ENCODE results near the gene SLMAP.
"Not testable (repeated sequence)": the region's sequence is repeated elsewhere in the genome, so short reads cannot be mapped to it uniquely, and the experiment has no call there.

The SLMAP gene

DNA sequence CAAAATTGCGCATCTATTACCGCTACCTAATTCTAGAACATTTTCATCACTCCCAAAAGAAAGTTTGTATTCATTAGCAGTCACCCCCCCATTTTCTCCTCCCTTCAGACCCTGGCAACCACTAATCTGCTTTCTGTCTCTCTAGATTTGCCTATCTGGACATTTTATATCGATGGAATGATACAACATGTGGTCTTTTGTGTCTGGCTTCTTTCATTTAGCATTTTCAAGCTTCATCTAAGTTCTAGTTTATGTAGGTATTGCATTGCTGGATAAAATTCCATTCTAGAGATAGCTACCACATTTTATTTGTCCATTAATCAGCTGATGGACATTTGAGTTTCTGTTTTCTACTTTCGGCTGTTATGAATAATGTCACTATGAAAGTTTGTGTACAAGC lies 38.4 kb downstream of the SLMAP start:
- DNase-seq (ENCODE audit: low read depth): no peak

DNA sequence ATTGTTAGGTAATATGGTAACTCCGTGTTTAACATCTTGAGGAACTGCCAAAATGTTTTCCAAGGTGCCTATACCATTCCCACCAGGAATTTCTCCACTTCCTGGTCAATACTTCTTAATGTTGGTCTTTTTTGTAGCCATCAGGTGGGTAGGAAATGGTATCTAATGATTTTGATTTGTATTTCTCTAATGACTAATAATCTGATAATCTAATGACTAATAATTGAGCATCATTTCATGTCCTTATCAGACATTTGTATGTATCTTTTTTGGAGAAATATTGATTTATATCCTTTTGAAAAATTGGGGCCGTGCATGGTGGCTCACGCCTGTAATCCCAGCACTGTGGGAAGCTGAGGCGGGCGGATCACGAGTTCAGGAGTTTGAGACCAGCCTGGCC lies 38.8 kb downstream of the SLMAP start:
- no peak for DNase-seq (ENCODE audit: low read depth)

DNA sequence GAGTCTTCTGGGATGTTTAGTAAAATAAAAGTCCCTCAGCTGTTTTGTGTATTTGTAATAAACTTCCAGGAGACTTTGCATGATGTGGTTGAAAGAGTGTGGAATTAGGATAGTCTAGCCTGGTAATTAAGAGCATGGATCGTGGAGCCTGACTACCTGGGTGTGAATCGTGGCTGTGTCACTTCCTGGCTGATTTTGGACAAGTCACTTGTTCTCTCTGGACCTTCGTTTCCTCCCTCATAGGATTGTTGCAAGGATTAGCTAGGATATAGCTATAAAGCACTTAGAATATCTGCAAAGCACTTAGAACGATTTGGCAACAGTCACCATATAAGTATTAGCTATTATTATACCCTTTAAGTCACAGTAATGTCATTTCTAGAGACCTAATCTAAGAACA lies 40.2 kb downstream of the SLMAP start:
- DNase-seq (ENCODE audit: low read depth): no peak

DNA sequence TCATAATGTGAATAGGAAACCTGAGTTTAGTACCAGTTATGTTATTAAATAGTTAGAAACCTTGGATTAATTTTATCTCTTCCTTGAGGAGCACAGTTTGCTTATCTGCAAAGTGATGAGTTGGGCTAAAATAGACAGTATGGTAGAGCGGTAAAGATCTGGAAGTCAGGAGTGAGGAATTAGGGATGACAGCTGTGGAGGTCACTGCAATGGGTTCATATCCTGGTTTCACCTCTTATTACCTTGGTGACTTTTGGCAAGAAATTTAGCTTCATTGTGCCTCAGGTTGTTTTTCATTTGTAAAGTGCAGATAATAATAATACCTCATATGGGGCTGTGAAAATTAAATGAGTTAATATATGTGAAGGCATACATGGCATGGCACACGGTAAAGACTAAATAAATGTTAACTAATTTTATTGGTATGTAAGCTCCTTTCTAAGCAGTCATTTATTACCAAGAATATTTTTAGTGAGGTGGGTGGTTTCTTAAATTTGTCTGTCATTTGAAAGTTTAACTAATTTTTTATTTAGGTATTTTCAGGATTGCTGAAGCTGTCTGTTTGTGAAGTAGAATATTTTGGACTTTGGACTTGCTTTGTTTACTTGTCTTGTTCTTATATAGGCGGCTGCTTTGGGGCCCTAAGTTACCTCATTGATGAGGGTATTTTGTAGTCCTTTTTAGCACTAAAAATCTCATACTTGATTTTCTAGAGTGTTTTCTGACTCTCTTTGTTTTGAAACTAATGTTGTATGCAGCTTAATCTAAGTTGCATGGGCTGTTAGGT lies 41.8 kb downstream of the SLMAP start:
- no peak for DNase-seq (ENCODE audit: low read depth)

DNA sequence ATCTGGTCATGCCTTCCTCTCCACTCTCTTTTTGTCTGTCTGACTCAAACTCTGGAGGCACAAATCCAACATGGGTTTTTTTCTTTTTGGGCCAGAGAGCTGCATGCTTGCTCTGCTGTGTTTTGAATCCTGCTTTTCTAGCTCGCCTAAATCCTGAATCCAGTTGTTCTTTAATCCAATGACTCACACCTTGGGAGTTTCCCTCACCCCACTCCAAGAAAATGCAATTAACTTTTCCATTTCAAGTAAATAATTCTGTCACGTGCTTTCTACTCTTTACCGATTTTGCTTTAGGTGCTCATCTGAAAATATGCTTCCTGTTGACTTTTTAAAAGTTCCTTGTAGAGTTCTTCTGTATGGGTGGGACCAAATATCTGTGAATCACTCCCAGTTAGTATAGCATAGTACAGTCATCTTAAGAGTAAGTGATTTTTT lies 47.6 kb downstream of the SLMAP start:
- no peak for DNase-seq (ENCODE audit: low read depth)

DNA sequence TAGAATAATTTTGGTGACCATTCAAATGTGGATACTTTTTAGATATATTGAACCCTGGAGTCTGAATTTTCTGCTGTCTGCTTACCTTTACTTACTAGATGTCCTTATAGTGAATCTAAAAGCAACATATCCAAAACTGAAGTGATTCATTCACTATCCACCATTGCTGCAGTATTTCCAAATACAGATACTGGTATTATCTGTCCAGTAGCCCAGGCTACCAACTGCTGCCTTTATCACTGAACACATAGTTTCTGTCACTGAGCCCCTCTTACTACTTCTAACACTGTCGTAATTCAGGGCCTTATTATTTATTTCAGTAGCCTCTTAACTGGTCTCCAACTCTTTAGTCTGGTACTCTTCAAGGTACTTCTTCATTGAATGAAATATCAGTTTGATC lies 49.2 kb downstream of the SLMAP start:
- DNase-seq (ENCODE audit: low read depth): no peak

DNA sequence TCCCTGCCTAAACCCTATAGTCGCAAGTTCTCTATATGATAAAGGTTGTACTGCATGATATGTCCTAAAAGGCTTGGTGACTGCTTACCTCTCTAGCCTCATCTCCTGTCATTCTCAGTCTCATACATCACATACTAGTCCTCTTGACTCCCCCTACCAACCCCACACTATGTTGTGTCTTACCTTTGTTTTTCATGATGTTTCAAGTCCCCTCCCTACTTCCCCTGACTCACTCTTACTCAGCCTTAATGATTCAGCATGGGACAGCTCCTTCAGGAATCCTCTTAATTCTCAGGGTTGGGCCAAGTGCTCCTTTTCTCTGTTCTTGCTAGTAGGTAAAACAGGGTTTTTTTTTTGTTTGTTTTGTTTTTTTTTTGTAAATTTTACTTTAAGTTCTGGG lies 49.6 kb downstream of the SLMAP start:
- no peak for DNase-seq (ENCODE audit: low read depth)

DNA sequence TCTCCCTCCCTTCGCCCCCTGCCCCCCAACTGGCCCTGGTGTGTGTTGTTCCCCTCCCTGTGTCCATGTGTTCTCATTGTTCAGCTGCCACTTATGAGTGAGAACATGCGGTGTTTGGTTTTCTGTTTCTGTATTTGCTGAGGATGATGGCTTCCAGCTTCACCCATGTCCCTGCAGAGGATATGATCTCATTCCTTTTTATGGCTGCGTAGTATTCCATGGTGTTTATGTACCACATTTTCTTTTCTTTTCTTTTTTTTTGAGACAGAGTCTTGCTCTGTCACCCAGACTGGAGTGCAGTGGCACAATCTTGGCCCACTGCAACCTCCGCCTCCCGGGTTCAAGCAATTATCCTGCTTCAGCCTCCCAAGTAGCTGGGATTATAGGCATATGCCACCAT lies 50.1 kb downstream of the SLMAP start:
- not testable (repeated sequence) for DNase-seq (ENCODE audit: low read depth)

DNA sequence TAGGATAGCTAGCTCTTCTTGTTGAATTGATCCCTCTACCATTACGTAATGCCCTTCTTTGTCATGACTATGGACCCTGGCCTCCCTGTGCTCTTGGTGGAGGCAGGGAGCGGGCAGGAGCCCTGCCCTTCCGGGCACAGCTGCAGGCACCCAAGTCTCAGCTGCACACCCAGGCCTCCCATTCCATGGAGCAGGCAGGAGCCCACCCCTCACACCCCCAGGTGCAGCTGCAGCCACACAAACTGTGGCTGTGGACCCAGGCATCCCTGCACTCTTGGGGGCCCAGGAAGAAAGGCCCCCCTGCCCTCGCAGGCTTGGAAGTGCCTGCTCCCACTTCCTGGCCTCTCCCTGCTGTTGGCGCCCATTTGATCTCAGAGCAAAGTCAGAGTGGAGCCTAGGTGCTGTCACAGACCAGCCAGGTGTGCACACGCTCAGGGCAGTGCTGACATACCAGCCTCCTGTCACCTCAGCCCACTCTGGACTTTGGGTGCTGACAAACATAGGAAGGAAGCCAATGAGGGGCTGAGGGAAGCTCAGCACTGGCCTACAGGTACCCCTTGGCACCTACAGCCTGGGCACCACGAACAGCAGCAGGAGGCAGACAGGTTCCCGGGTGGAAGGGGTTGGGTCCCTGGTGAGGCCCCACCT lies 53.0 kb downstream of the SLMAP start:
- DNase-seq (ENCODE audit: low read depth): no peak

DNA sequence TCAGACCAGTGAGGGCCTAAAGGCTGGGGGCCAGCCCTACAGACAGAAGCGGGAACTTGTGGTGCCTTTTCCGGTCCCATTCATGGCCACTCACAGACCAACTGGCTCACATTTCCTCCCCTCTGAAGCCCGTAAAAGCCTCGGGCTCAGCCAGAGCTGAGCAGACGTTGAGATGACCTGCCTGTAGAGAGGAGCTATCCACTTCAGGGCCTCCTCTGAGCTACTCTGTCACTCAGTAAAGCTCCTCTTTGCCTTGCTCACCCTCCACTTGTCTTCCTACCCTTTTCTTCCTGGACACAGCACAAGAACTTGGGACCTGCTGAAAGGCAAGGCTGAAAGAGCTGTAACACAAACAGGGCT lies 53.5 kb downstream of the SLMAP start:
- no peak for DNase-seq (ENCODE audit: low read depth)

DNA sequence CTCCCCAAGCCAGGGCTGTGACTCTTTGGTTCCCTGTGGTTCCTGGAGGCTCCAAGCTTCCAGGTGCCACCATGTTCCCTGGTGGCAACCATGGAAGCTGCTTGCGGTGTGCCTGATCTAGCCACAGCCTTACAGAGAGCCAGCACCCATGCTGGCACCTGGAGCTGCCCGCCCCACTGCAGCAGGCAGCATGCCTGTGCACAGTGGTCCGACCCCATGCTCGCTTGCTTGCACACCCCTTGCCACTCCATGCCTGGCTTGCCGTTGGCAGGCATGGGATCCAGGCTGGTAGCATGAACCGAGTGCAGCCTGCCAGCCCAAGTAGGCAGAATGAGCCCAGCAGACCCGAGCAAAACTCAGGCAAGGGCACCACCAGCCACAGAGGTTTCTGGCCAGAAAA lies 53.9 kb downstream of the SLMAP start:
- DNase-seq (ENCODE audit: low read depth): no peak

DNA sequence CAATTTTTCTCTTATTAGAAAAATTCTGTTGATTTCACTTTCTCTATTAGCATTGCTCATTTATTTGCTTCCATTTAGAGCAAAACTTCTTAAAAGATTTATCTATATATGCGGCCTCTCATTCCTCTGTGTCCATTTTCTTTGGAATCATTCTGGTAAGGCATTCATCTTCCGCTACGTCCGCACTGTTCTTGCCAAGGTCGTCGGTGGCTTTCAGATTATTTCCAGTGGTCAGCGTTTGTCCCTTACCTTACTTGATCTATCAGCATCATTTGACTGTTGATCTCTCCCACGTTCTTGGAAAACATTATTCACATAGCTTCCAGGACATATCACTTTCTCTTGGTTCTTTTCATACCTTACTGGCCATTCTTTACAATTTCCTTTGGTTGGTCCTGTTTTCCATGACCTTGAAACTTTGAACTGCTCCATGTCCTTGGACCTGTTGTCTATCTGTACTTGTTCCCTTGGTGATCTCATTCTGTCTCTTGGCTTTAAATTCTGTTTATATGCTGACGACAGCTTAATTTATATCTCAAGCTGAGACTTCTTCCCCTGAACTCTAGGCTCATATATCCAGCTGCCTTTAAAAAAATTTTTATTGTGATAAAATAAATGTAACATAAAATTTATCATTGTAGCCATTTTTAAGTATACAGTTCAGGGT lies 54.5 kb downstream of the SLMAP start:
- DNase-seq (ENCODE audit: low read depth): no peak

DNA sequence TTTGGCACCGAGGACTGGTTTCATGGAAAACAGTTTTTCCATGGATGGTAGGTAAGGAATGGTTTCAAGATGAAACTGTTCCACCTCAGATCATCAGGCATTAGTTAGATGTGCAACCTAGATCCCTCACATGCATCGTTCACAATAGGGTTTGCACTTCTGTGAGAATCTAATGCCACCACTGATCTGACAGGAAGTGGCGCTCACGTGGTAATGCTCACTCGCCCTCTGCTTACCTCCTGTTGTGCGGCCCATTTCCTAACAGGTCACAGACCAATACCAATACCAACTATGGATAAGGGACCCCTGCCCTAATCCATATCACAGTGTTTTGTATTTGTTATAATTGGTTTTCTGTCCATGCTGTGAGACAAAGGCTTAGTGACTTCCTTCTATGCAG lies 58.9 kb downstream of the SLMAP start:
- no peak for DNase-seq (ENCODE audit: low read depth)

DNA sequence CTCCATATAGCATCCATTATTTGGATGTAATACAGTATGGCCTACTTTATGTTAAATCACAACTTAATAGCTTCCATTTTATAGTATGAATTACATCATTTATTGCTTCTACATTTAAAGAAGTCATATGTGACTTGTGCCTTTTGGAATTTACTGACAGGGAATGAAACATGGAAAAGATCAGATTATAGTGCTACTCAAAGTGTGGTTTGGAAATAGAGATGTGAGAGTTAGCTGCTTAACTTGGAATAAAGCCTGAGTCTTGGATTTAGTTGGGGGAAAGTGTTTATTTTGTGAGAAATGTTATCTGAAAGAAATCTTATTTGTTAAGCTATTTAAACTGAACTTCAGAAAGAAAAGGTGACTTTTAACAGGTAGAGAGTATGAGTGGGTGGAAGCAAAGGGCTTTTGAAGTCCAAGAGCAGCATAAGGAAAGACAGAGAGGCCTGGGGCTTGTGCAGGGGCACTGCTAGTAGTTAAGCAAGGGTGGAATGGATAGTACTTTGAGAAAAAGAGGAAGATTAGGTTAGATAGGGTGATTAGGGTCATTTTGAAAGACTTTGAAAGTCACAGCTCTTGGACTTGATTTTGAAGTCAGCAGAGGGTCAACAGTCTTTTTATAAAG lies 60.5 kb downstream of the SLMAP start:
- DNase-seq (ENCODE audit: low read depth): no peak

DNA sequence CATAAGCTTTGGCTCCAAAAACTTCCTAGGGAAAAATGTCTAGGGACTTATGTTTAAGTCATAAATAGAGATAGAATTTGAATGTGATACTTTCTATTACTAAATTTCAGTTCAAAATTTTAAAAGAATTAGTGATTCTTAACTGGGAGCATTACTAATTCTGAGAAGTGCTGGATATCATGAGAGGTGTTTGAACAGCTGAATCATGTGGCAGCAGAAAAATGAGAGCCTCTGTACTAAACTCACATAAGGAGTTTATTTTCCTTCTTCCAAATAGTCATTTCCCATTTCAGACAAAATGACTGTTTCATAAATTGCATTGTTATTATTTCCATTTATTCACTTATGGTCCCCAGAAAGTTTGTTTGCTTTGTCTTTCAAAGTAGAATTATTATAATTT lies 62.7 kb downstream of the SLMAP start:
- DNase-seq (ENCODE audit: low read depth): no peak

DNA sequence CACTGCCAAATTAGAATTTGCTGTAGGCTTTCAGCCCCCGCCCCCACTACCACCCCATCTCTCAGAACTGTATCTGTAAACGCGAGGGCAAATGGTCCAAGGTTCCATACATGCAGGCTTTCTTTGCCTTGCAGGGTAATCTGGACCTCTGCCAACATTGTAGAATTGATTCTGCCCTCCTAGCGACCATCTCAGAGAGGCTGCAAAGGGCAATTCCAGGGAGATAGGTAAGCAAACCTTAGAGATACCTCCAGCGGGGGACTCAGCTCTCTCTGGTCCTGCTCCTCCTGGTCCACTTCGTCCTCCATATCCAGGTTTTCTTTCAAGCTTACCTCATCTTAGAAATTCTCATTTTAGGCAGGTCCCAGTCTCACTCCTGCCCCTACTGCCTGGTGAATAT lies 64.4 kb downstream of the SLMAP start:
- DNase-seq (ENCODE audit: low read depth): no peak

DNA sequence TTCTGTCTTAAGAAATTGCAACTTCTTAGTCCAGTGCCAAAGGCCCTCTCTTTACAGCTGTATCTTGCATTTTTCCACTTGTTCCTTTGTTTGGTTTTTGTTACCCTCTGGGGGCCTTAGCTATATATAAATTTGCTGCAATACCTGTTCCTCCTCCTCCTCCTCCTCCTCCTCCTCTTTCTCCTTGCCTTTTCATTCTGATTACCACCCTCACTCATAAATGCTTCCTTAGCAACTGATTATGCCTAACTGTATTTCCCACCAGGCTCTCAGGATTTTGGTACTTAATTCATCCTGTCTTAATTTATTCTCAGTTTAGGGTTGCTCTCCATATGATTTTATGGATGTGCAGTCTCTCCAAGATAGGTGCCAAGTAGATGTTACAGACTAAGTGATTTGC lies 65.7 kb downstream of the SLMAP start:
- no peak for DNase-seq (ENCODE audit: low read depth)

DNA sequence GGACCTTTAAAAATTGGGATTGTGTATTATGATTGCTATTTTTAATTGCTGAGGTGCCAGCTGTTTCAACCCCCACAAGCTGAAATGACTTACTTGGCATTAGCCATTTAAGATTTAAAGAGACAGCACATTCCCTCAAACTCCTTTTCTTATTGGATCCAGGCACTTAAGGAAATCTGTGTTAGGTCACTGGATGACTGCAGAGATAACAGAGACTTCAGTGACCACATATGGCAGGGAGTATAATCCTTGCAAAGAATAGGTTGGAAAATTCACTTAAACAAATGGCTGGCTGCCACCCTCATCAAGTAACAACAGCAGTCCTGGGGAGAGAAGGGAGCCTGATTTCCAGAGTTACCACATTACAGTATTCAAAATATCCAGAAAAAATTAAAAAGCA lies 66.6 kb downstream of the SLMAP start:
- DNase-seq (ENCODE audit: low read depth): no peak

DNA sequence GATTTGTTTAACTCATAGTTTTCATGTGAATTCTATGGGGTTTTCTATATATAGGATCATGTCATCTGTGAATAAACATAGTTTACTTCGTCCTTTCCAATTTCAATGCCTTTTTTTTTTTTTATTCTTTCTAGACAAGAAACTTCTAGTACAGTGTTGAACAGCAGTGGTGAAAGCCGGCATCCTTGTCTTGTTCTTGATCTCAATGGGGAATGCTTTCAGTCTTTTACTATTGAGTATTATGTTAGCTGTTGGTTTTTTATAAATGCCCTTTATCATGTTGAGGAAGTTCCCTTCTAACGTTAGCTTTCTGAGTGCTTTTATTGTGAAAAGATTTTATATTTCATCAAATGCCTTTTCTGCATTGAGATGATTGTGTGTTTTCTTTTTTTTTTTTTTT lies 69.0 kb downstream of the SLMAP start:
- no peak for DNase-seq (ENCODE audit: low read depth)

DNA sequence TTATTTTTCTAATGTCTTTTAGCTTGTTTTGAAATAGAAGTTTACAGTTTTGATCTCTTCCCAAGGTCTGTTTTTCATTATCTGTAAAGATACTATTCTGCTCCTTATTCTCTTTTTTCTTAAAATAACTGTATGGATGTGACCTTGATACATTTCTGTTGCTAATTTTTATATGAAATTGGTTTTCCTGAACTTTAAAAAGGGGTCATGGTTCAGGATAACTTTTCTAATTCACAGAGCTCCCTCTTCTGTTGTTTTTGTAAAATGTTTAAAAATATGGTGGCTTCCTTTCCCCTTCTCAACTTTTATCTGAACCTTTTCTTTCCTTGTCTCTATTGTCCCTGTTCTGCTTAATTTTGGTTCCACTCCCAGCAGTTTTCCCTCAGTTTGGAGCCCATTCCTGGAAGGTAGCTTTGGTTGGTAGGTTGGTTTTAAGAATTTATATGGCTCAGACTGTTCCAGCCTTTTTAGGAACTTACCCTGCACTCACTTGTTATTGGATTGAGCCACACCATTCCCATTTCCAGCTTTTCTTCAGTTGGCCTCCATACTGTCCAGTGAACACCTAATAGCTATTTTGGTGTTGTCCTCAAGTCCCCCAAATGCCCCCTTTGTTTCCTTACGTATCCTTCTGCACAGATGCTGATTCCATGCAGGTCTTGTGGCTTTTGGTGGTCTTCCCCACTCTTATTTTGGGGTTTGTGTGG lies 70.3 kb downstream of the SLMAP start:
- DNase-seq (ENCODE audit: low read depth): no peak

DNA sequence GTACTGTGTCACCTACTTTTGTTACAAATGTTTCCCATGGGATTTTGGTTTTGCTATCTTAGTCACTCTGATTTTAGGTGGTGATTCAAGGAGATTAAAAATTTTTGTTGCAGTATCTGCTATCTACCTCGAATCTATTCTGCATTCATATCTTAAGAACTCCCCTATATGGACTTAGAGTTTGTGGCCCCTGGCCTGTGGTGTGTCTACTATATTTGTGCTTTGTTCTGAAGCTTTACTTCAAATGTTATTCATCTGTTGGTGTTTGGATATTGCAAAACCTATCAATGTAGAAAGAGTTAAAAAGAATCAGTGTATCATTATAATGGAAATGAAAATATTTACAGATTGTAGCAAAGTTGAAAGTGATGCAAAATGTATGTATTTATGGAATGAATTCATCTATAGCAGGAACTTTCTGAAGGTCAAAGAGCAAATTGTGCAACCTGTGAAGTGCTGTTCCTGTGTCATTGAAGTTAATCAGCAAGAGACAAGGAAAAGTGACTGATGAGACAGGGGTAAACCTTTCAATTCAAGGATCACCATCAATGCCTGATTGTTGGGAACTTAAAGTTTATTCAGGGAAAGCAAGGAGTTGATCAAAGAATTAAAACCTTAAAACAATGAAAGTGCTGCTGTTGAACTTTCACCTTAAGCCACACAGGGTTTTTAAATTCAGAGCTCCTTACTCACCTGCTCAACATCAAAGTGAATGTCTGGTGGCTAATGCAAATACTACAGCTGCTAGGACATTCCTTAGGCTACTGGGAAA lies 71.0 kb downstream of the SLMAP start:
- no peak for DNase-seq (ENCODE audit: low read depth)

DNA sequence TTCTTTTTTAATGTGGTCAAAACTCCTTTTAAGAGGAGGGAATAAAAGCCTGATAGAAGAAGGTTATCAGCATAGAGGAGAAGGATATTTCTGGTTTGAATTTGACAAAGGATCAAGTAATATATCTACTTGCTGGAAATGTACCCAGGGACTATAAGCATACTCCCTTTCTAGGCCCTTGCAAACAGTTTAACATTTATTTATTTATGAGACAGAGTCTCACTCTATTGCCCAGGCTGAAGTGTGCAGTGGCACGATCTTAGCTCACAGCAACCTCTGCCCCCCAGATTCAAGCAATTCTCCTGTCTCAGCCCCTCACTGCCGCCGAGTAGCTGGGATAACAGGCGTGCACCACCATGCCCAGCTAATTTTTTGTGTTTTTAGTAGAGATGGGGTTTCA lies 71.6 kb downstream of the SLMAP start:
- no peak for DNase-seq (ENCODE audit: low read depth)

All from activated T-helper 9 cell treated with anti-CD3 and anti-CD28 coated beads, Interleukin-2, amount 50 U/mL, for 16 hours (primary cell).